ENCODE results near the gene BRD9.

Gene BRD9

DNA sequence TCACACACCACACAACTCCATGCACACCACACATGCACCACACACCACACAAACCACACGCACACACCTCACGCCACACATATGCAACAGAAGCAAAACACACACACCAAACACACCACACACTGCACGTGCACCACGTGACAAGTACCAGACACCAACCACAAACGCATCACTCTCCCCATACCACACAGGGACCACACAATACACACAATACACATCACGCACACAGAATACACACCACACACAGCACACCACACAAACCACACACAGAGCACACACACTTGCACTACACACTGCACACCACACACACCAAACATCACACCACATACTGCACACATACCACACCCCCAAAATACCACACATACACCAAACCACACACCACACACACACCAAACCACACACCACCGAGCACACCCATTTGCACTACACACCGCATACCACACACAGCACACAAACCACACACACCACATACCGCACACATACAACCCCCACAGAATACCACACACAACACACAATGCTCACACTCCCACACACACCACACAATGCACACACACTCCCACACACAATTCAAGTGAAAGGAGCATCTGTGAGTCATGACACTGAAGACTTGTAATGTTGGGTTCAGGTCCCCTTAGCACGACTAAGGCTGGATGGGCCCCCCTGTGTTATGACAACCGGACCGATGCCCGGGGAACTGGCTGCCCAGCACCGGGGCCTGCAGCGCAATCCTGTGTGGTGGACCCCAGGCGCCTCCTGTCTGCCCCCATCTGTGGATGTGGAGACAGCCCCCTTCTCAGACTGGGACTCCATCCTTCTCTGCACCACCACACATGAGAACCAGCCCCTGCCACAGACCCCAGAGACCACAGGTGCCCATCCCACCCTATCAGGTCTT lies 35.8 kb downstream of the BRD9 start:
- H3F3A ChIP-seq (ENCODE audit: control insufficient read depth, insufficient read depth), result no peaks in the 10 kb centered on the region
- H3K27me3 ChIP-seq (ENCODE audit: control insufficient read depth, low read length), result no peaks in the 10 kb centered on the region
- H3K4me3 ChIP-seq (ENCODE audit: low read length), result no peak overlapping the region
- H3K79me2 ChIP-seq (ENCODE audit: control insufficient read depth, low read length), result no peaks in the 10 kb centered on the region
- no peaks in the 10 kb centered on the region for H3K4me1 ChIP-seq (ENCODE audit: control insufficient read depth, low read length)
- TF ChIP-seq EZH2phosphoT487 (IDR thresholded peaks at IDR 0.05; ENCODE audit: borderline replicate concordance, low read length), result no peak
- TF ChIP-seq, protein P1, sequence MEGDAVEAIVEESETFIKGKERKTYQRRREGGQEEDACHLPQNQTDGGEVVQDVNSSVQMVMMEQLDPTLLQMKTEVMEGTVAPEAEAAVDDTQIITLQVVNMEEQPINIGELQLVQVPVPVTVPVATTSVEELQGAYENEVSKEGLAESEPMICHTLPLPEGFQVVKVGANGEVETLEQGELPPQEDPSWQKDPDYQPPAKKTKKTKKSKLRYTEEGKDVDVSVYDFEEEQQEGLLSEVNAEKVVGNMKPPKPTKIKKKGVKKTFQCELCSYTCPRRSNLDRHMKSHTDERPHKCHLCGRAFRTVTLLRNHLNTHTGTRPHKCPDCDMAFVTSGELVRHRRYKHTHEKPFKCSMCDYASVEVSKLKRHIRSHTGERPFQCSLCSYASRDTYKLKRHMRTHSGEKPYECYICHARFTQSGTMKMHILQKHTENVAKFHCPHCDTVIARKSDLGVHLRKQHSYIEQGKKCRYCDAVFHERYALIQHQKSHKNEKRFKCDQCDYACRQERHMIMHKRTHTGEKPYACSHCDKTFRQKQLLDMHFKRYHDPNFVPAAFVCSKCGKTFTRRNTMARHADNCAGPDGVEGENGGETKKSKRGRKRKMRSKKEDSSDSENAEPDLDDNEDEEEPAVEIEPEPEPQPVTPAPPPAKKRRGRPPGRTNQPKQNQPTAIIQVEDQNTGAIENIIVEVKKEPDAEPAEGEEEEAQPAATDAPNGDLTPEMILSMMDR (IDR thresholded peaks at IDR 0.05; ENCODE audit: low read depth, low read length, poor library complexity, severe bottlenecking), result no peak
- no peaks in the 10 kb centered on the region for H4K20me1 ChIP-seq (ENCODE audit: control insufficient read depth, insufficient read depth, low read depth, low read length)
- no peak overlapping the region for H3K4me2 ChIP-seq (ENCODE audit: low read length)
- peaks cover 3% of the 10 kb centered on the region; the same call in 1 of the 2 replicates for H3K36me3 ChIP-seq (ENCODE audit: control insufficient read depth, low read length)
- H3K27ac ChIP-seq (ENCODE audit: low read depth, low read length), result no peak overlapping the region
- H3K9me3 ChIP-seq (ENCODE audit: control insufficient read depth, insufficient read depth, low read length), result no peaks in the 10 kb centered on the region
- H3K9me2 ChIP-seq (replicated peaks; ENCODE audit: control insufficient read depth, low read length), result no peaks in the 10 kb centered on the region

DNA sequence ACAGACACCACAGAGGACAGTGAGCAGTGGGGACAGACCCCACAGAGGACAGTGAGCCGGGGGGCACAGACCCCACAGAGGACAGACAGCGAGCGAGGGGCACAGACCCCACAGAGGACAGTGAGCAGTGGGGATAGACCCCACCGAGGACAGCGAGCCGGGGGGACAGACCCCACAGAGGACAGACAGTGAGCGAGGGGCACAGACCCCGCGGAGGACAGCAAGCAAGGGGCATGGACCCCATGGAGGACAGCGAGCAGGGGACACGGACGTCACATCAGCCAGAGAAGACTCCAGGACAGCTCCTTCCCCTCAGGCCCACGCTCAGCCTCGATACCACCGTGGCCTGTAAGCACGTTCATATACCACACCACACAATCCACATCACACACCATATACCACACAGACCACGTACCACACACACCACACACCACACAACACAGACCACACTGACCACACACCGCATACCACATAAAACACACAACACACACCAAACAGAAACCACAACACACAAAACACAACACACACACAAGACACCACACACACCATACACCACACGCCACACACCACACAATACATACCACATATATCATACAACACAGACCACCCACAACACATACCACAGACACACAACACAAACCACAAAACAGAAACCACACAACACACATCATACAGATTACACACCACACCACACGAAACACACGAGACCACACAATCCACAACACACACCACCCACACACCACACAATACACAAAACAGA lies 36.6 kb downstream of the BRD9 start:
- no peak overlapping the region for H3K4me3 ChIP-seq (ENCODE audit: low read length)
- H3K4me2 ChIP-seq (ENCODE audit: low read length), result no peak overlapping the region
- H3K9me2 ChIP-seq (replicated peaks; ENCODE audit: control insufficient read depth, low read length), result no peaks in the 10 kb centered on the region
- H3K9me3 ChIP-seq (ENCODE audit: control insufficient read depth, insufficient read depth, low read length), result no peaks in the 10 kb centered on the region
- no peaks in the 10 kb centered on the region for H3K4me1 ChIP-seq (ENCODE audit: control insufficient read depth, low read length)
- no peak overlapping the region for H3K27ac ChIP-seq (ENCODE audit: low read depth, low read length)
- H3K27me3 ChIP-seq (ENCODE audit: control insufficient read depth, low read length), result no peaks in the 10 kb centered on the region
- no peaks in the 10 kb centered on the region for H3F3A ChIP-seq (ENCODE audit: control insufficient read depth, insufficient read depth)
- H4K20me1 ChIP-seq (ENCODE audit: control insufficient read depth, insufficient read depth, low read depth, low read length), result no peaks in the 10 kb centered on the region
- H3K36me3 ChIP-seq (ENCODE audit: control insufficient read depth, low read length), result peaks cover 3% of the 10 kb centered on the region; the same call in 1 of the 2 replicates
- TF ChIP-seq, protein P1 (IDR thresholded peaks at IDR 0.05; ENCODE audit: low read depth, low read length, poor library complexity, severe bottlenecking), result no peak
- TF ChIP-seq EZH2phosphoT487 (IDR thresholded peaks at IDR 0.05; ENCODE audit: borderline replicate concordance, low read length), result no peak
- H3K79me2 ChIP-seq (ENCODE audit: control insufficient read depth, low read length), result no peaks in the 10 kb centered on the region

DNA sequence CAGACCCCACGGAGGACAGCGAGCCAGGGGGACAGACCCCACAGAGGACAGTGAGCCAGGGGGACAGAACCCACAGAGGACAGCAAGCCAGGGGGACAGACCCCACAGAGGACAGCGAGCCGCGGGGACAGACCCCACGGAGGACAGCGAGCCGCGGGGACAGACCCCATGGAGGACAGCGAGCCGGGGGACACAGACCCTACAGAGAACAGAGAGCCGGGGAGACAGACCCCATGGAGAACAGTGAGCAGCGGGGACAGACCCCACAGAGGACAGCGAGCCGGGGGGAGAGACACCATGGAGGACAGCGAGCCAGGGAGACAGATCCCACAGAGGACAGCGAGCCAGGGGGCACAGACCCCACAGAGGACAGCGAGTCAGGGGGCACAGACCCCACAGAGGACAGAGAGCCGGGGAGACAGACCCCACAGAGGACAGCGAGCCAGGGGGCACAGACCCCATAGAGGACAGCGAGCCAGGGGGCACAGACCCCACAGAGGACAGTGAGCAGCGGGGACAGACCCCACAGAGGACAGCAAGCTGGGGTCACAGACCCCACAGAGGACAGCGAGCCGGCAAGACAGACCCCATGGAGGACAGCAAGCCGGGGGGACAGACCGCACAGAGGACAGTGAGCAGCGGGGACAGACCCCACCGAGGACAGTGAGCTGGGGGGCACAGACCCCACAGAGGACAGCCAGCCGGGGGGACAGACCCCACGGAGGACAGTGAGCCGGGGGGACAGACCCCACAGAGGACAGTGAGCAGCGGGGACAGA lies 37.4 kb downstream of the BRD9 start:
- TF ChIP-seq EZH2phosphoT487 (IDR thresholded peaks at IDR 0.05; ENCODE audit: borderline replicate concordance, low read length), result no peak
- TF ChIP-seq, protein P1 (IDR thresholded peaks at IDR 0.05; ENCODE audit: low read depth, low read length, poor library complexity, severe bottlenecking), result no peak
- no peak overlapping the region for H3K4me2 ChIP-seq (ENCODE audit: low read length)
- no peak overlapping the region for H3K4me3 ChIP-seq (ENCODE audit: low read length)
- no peaks in the 10 kb centered on the region for H3K79me2 ChIP-seq (ENCODE audit: control insufficient read depth, low read length)
- H3K9me2 ChIP-seq (replicated peaks; ENCODE audit: control insufficient read depth, low read length), result no peaks in the 10 kb centered on the region
- no peaks in the 10 kb centered on the region for H3F3A ChIP-seq (ENCODE audit: control insufficient read depth, insufficient read depth)
- H3K4me1 ChIP-seq (ENCODE audit: control insufficient read depth, low read length), result no peaks in the 10 kb centered on the region
- no peaks in the 10 kb centered on the region for H3K27me3 ChIP-seq (ENCODE audit: control insufficient read depth, low read length)
- no peaks in the 10 kb centered on the region for H3K9me3 ChIP-seq (ENCODE audit: control insufficient read depth, insufficient read depth, low read length)
- H4K20me1 ChIP-seq (ENCODE audit: control insufficient read depth, insufficient read depth, low read depth, low read length), result no peaks in the 10 kb centered on the region
- no peak overlapping the region for H3K27ac ChIP-seq (ENCODE audit: low read depth, low read length)
- H3K36me3 ChIP-seq (ENCODE audit: control insufficient read depth, low read length), result peaks cover 2% of the 10 kb centered on the region; the same call in 1 of the 2 replicates
